Activated effector memory CD4-positive, alpha-beta T cell treated with Interleukin-2 at 50 U/mL for 16 hours (primary cell): Measurements from ENCODE around the gene PCDHGA6.
"Not testable (repeated sequence)": the region's sequence is repeated elsewhere in the genome, so short reads cannot be mapped to it uniquely, and the experiment has no call there.

Source experiments
- DNase-seq: peaks from one replicate; pipeline ENCODE4 v3.0.0-alpha.2; 2020

PCDHGA6 gene

DNA sequence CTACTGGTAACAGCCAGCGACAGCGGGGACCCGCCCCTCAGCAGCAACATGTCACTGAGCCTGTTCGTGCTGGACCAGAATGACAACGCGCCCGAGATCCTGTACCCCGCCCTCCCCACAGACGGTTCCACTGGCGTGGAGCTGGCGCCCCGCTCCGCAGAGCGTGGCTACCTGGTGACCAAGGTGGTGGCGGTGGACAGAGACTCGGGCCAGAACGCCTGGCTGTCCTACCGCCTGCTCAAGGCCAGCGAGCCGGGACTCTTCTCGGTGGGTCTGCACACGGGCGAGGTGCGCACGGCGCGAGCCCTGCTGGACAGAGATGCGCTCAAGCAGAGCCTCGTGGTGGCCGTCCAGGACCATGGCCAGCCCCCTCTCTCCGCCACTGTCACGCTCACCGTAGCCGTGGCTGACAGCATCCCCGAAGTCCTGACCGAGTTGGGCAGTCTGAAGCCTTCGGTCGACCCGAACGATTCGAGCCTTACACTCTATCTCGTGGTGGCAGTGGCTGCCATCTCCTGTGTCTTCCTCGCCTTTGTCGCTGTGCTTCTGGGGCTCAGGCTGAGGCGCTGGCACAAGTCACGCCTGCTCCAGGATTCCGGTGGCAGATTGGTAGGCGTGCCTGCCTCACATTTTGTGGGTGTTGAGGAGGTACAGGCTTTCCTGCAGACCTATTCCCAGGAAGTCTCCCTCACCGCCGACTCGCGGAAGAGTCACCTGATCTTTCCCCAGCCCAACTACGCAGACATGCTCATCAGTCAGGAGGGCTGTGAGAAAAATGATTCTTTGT is 20.9 kb downstream of the PCDHGA6 start:
- DNase-seq = not testable (repeated sequence)

DNA sequence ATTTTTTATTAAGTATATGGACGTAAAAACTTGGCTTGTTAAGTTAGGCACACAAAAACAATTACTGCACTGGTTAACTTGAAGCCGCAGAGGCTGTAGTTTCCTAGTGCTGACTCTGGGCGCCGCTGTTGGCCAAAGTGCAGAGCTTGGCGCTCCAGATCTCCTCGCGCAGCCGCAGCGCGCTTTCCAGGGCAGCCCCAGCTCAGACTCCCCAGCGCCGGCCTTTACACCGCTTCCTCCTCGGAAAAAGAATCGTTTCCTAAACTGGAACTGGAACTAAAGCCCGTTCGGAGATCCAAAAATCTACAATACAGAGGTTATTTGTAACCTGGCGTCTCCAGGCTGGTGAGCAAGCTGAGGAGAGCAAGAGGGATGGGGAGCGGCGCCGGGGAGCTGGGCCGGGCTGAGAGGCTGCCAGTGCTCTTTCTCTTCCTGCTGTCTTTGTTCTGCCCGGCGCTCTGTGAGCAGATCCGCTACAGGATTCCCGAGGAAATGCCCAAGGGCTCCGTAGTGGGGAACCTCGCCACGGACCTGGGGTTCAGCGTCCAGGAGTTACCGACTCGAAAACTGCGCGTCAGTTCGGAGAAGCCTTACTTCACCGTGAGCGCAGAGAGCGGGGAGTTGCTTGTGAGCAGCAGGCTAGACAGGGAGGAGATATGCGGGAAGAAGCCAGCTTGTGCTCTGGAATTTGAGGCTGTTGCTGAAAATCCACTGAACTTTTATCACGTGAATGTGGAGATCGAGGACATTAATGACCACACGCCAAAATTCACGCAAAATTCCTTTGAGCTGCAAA is 24.3 kb downstream of the PCDHGA6 start, which contains the start of gene PCDHGB5:
Gene PCDHGB5 (plus strand): TSS at position 192 of the 796 bp plus-strand sequence. CDS start 181 bp downstream, at position 373.
- not testable (repeated sequence) for DNase-seq

- DNase-seq = no peak
Observed at GRCh38 chr5:141398608-141399007, 24.9 kb downstream of the PCDHGA6 start.

DNA sequence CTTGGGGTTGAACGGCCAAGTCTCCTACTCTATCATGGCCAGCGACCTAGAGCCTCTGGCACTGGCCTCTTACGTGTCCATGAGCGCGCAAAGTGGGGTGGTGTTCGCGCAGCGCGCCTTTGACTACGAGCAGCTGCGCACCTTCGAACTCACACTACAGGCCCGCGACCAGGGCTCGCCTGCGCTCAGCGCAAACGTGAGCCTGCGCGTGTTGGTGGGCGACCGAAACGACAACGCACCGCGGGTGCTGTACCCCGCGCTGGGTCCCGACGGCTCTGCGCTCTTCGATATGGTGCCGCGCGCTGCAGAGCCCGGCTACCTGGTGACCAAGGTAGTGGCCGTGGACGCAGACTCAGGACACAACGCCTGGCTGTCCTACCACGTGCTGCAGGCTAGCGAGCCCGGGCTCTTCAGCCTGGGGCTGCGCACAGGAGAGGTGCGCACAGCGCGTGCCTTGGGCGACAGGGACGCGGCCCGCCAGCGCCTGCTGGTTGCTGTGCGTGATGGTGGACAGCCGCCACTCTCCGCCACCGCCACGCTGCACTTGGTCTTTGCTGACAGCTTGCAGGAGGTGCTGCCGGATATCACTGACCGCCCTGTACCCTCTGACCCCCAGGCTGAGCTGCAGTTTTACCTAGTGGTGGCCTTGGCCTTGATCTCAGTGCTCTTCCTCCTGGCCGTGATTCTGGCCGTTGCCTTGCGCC is 26.0 kb downstream of the PCDHGA6 start:
- DNase-seq = no peak

GRCh38 chr5:141402553-141403243 is 29.0 kb downstream of the PCDHGA6 start, which contains the start of gene PCDHGA9:
PCDHGA9 (plus strand) TSS chr5:141402778; CDS start chr5:141402953, 175 bp downstream.
- DNase-seq = no peak

DNA sequence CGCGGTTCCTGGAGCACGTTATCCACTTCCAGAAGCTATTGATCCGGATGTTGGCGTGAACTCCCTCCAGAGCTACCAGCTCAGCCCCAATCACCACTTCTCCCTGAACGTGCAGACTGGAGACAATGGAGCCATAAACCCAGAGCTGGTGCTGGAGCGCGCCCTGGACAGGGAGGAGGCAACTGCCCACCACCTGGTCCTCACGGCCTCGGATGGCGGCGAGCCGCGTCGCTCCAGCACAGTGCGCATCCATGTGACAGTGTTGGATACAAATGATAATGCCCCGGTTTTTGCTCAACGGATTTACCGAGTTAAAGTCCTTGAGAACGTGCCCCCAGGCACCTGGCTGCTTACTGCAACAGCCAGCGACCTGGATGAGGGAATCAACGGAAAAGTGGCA is 29.7 kb downstream of the PCDHGA6 start:
- DNase-seq = no peak

- DNase-seq = not testable (repeated sequence)
Observed at GRCh38 chr5:141407790-141408505, 34.3 kb downstream of the PCDHGA6 start, which contains the start of gene PCDHGB6. PCDHGB6 (plus strand) TSS chr5:141408021; CDS start chr5:141408203, 182 bp downstream.

GRCh38 chr5:141409598-141410306 is 36.1 kb downstream of the PCDHGA6 start:
- no peak for DNase-seq

DNA sequence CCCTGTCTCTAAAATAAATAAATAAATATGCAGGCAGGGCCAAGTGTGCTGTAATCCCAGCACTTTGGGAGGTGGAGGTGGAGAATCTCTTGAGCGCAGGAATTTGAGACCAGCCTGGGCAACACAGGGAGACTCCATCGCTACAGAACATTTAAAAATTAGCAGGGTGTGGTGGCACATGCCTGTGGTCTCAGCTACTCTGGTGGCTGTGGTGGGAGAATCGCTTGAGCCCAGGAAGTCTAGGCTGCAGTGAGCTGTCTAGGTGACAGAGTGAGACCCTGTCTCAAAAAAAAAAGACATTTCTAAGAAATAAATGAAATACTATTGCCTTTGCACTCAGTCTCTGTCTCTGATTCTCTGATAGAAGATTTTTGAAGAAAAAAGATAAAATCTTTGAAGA is 37.9 kb downstream of the PCDHGA6 start:
- DNase-seq = no peak

DNA sequence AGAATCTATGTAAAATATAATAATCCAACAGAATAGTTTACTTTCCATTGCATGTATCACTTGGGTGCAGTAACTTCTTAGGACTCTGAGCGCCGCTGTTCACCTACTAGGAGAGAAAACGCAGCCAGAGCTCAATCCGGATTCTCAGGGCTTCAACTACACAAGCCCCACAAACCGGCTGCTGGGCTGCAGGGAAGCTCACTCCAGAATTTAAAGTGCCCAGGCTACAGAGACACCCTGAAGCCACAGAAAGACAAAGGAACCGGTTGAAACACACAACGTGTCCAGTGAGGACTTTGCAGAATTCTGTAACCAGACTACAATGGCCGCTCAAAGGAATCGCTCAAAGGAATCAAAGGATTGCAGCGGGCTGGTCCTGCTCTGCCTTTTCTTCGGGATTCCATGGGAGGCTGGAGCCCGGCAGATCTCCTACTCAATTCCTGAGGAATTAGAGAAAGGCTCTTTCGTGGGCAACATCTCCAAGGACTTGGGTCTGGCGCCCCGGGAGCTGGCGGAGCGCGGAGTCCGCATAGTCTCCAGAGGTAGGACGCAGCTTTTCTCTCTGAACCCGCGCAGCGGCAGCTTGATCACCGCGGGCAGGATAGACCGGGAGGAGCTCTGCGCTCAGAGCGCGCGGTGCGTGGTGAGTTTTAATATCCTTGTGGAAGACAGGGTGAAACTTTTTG is 39.3 kb downstream of the PCDHGA6 start, which contains the start of gene PCDHGA10:
Gene PCDHGA10 (plus strand): TSS at position 134 of the 686 bp plus-strand sequence. CDS start 189 bp downstream, at position 323.
- peak; percentile 33 for DNase-seq

DNA sequence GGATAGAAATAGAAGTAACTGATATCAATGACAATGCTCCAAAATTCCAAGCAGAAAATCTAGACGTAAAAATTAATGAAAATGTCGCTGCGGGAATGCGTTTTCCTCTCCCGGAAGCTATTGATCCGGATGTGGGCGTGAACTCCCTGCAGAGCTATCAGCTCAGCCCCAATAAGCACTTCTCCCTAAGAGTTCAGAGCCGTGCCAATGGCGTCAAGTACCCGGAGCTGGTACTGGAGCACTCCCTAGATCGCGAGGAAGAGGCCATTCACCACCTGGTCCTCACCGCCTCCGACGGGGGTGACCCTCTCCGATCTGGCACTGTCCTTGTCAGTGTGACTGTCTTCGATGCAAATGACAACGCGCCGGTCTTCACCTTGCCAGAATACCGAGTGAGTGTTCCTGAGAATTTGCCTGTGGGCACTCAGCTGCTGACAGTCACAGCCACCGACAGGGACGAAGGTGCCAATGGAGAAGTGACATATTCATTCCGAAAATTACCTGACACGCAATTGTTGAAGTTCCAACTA is 39.9 kb downstream of the PCDHGA6 start:
- no peak for DNase-seq

GRCh38 chr5:141414548-141415274 is 41.0 kb downstream of the PCDHGA6 start:
- not testable (repeated sequence) for DNase-seq

- DNase-seq = not testable (repeated sequence)
Observed at GRCh38 chr5:141415275-141415618, 41.6 kb downstream of the PCDHGA6 start.

- DNase-seq = not testable (repeated sequence)
Observed at GRCh38 chr5:141417494-141418172, 43.9 kb downstream of the PCDHGA6 start, which contains the start of gene PCDHGB7. PCDHGB7 (plus strand) TSS chr5:141417677; CDS start chr5:141417860, 183 bp downstream.

- no peak for DNase-seq
Observed at GRCh38 chr5:141419074-141419880, 45.6 kb downstream of the PCDHGA6 start.

- no peak for DNase-seq
Observed at GRCh38 chr5:141420855-141421488, 47.3 kb downstream of the PCDHGA6 start, which contains the start of gene PCDHGA11. PCDHGA11 (plus strand) TSS chr5:141421051; CDS start chr5:141421228, 177 bp downstream.

- no peak for DNase-seq
Observed at GRCh38 chr5:141421489-141421855, 47.8 kb downstream of the PCDHGA6 start.
